Loucy (cell line): Measurements from ENCODE around the gene NOD1.

Experiments
- H2AFZ ChIP-seq: fragments of 200-600 bp; sonication (generic); 2 replicates; pipeline ENCODE4 v1.6.0; 2016; ENCODE audit warnings: antibody characterized with exemption, mild to moderate bottlenecking, low read length, moderate library complexity
- H3F3A ChIP-seq: fragments of 200-600 bp; 2 replicates; pipeline ENCODE4 v1.6.0; 2016; ENCODE audit warnings: antibody characterized with exemption, low read depth, mild to moderate bottlenecking
- H3K27me3 ChIP-seq: fragments of 200-600 bp; sonication (generic); 2 replicates; pipeline ENCODE4 v1.6.1; 2014; ENCODE audit warnings: low read length, mild to moderate bottlenecking; ENCODE audit not compliant: insufficient read depth, poor library complexity, severe bottlenecking
- H3K36me3 ChIP-seq: fragments of 200-600 bp; sonication (generic); 2 replicates; pipeline ENCODE4 v1.6.1; 2016; ENCODE audit warnings: low read length; ENCODE audit not compliant: insufficient read depth
- H3K4me1 ChIP-seq: fragments of 200-600 bp; sonication (generic); 2 replicates; pipeline ENCODE4 v1.5.1; 2014; ENCODE audit warnings: low read length, mild to moderate bottlenecking; ENCODE audit not compliant: insufficient read depth, poor library complexity, severe bottlenecking
- H3K4me2 ChIP-seq: fragments of 200-600 bp; sonication (generic); 2 replicates; pipeline ENCODE4 v1.6.0; 2014; ENCODE audit warnings: antibody characterized with exemption, low read length, low read depth, mild to moderate bottlenecking; ENCODE audit not compliant: poor library complexity, severe bottlenecking
- H3K4me3 ChIP-seq: fragments of 200-600 bp; sonication (generic); 2 replicates; pipeline ENCODE4 v1.5.1; 2014; ENCODE audit warnings: low read length, mild to moderate bottlenecking, mixed read lengths; ENCODE audit not compliant: poor library complexity, severe bottlenecking
- H3K79me2 ChIP-seq: fragments of 200-600 bp; sonication (generic); 2 replicates; pipeline ENCODE4 v1.6.1; 2014; ENCODE audit warnings: low read length; ENCODE audit not compliant: insufficient read depth
- H3K9ac ChIP-seq: fragments of 200-600 bp; sonication (generic); 2 replicates; pipeline ENCODE4 v1.6.0; 2014; ENCODE audit warnings: mild to moderate bottlenecking, low read depth, low read length, moderate library complexity; ENCODE audit not compliant: poor library complexity, severe bottlenecking
- H3K9me2 ChIP-seq: fragments of 200-600 bp; sonication (generic); replicated peaks from 2 replicates; pipeline ENCODE4 v1.6.1; 2016; ENCODE audit warnings: low read depth, low read length, mixed read lengths
- H3K9me3 ChIP-seq: fragments of 200-600 bp; sonication (generic); 2 replicates; pipeline ENCODE4 v1.6.1; 2014; ENCODE audit warnings: mild to moderate bottlenecking, antibody characterized with exemption, low read length, low read depth; ENCODE audit not compliant: insufficient read depth
- H4K20me1 ChIP-seq: fragments of 200-600 bp; sonication (generic); 2 replicates; pipeline ENCODE4 v1.6.0; 2014; ENCODE audit warnings: antibody characterized with exemption, low read length, mild to moderate bottlenecking; ENCODE audit not compliant: insufficient read depth, poor library complexity, severe bottlenecking
- EZH2phosphoT487 ChIP-seq: fragments of 200-600 bp; IDR thresholded peaks from 2 replicates; pipeline ENCODE4 v1.6.1; 2018; ENCODE audit warnings: antibody characterized with exemption, mild to moderate bottlenecking, moderate library complexity, borderline replicate concordance
- TF ChIP-seq, protein P1 (sequence below): fragments of 200-600 bp; sonication (generic); conservative IDR thresholded peaks from 2 replicates; pipeline ENCODE4 v1.5.1; 2014; ENCODE audit warnings: mild to moderate bottlenecking, antibody characterized with exemption, low read length

NOD1 gene

DNA sequence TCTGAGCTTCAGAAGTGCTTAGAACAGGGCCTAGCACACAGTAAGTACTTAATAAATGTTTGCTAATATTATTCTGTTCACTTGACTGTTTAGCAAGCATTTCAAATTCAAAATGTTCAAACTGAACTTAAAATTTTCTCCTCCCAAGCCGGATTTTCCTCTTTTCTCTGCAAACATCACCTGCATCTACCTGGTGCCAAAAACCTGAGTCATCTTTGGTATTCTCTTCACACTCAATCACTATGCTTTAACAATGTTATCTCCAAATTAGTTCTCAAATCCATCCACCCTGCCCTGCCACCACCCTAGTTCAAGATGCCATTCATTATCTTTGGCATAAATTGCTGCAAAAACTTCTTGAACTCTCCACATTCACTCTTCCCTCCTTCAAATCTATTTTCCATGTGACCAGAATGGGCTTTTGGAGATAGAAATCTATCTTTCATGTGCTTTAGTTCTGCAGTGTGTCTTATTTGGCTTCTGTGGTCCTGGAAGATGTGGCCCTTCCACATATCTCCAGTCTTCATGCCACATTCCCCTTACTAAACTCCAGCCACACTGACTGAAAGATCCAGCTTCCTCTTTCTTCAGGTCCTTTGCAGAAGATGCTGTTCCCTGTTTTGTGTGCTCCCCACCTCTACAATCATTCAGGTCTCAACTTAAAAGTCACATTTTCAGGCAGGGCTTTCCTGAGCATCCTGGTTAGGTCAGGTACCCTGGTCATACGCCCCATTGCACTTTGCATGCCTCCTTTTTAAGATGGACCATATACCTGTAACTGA lies 24.1 kb upstream of the NOD1 start:
- Histone ChIP-seq H3K79me2 (peaks cover 60% of the 10 kb centered on the region), H3K9me3 (no peaks in the 10 kb centered on the region), H3F3A (no peaks in the 10 kb centered on the region), H3K4me1 (peaks cover 40% of the 10 kb centered on the region), H3K4me3 (peak overlapping the region; percentile 96), H3K27me3 (no peaks in the 10 kb centered on the region), H3K9me2 (no peaks in the 10 kb centered on the region), H3K4me2 (peak overlapping the region; percentile 94), H3K36me3 (no peaks in the 10 kb centered on the region), H4K20me1 (peaks cover 37% of the 10 kb centered on the region), H2AFZ (no peak overlapping the region), H3K9ac (peak overlapping the region; percentile 94)
- TF ChIP-seq, protein P1, sequence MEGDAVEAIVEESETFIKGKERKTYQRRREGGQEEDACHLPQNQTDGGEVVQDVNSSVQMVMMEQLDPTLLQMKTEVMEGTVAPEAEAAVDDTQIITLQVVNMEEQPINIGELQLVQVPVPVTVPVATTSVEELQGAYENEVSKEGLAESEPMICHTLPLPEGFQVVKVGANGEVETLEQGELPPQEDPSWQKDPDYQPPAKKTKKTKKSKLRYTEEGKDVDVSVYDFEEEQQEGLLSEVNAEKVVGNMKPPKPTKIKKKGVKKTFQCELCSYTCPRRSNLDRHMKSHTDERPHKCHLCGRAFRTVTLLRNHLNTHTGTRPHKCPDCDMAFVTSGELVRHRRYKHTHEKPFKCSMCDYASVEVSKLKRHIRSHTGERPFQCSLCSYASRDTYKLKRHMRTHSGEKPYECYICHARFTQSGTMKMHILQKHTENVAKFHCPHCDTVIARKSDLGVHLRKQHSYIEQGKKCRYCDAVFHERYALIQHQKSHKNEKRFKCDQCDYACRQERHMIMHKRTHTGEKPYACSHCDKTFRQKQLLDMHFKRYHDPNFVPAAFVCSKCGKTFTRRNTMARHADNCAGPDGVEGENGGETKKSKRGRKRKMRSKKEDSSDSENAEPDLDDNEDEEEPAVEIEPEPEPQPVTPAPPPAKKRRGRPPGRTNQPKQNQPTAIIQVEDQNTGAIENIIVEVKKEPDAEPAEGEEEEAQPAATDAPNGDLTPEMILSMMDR = no peak
- no peak for TF ChIP-seq EZH2phosphoT487

GRCh38 chr7:30501264-30501663 lies 22.7 kb upstream of the NOD1 start:
- H4K20me1 ChIP-seq = peaks cover 37% of the 10 kb centered on the region
- peaks cover 6% of the 10 kb centered on the region; the same call in 1 of the 2 replicates for H3K36me3 ChIP-seq
- H3K79me2 ChIP-seq = peaks cover 60% of the 10 kb centered on the region
- TF ChIP-seq, protein P1 = no peak
- no peak for TF ChIP-seq EZH2phosphoT487
- H2AFZ ChIP-seq = no peak overlapping the region
- H3K4me3 ChIP-seq = peak overlapping the region; percentile 96
- no peaks in the 10 kb centered on the region for H3K9me3 ChIP-seq
- no peaks in the 10 kb centered on the region for H3F3A ChIP-seq
- peaks cover 40% of the 10 kb centered on the region for H3K4me1 ChIP-seq
- H3K9ac ChIP-seq = peak overlapping the region; percentile 26
- H3K9me2 ChIP-seq = no peaks in the 10 kb centered on the region
- H3K27me3 ChIP-seq = no peaks in the 10 kb centered on the region
- peak overlapping the region; percentile 94 for H3K4me2 ChIP-seq

GRCh38 chr7:30493228-30493627 lies 14.6 kb upstream of the NOD1 start:
- Histone ChIP-seq H3K36me3 (peaks cover 7% of the 10 kb centered on the region; the same call in 1 of the 2 replicates), H3K4me2 (no peak overlapping the region), H3K9me3 (peaks cover 7% of the 10 kb centered on the region), H2AFZ (no peak overlapping the region), H3K4me1 (no peaks in the 10 kb centered on the region), H3K79me2 (no peaks in the 10 kb centered on the region; the same call in 1 of the 2 replicates), H3K9me2 (no peaks in the 10 kb centered on the region), H3K27me3 (no peaks in the 10 kb centered on the region), H4K20me1 (no peaks in the 10 kb centered on the region), H3K9ac (no peak overlapping the region), H3K4me3 (no peak overlapping the region), H3F3A (no peaks in the 10 kb centered on the region)
- TF ChIP-seq EZH2phosphoT487 = no peak
- TF ChIP-seq, protein P1 = no peak
